HG03457 (cell line): Measurements from ENCODE around the gene HAUS3.

Source experiments
- ATAC-seq: cut with Tn5 transposase; IDR thresholded peaks from one replicate; pipeline ENCODE4 v1.9.1; 2021; ENCODE audit warnings: moderate number of reproducible peaks; ENCODE audit not compliant: unreplicated experiment

HAUS3 gene

DNA sequence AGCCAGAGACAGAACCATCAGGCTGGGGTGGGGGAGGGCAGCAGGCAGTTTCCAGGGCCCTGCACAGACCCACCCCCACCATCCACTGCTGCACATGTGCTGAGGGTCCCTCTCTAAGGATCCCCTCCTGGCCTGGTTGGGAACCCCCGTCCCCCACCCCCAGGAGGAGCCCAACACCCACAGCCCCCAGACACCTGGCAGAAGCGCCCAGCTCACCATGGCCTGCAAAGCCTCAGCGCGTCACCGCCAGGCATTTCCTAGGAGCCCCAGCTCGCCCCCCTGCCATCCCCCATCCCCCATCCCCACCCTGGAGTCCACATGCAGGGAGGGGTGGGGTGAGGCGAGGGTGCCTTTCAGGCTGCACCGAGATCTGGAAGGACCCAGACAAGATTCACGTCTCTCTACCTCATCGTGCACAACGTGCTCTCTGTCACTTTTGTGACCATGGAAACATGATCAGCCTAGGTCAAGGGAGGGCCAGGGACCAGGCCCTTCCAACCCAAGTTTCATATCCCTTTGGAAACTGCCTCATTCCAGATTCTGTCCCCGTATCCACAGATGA is 10.7 kb upstream of the HAUS3 start:
- no peak for ATAC-seq

- ATAC-seq: no peak
Measured at GRCh38 chr4:2251795-2252529, 10.0 kb upstream of the HAUS3 start.

GRCh38 chr4:2251073-2251794 is 9.3 kb upstream of the HAUS3 start:
- no peak for ATAC-seq

DNA sequence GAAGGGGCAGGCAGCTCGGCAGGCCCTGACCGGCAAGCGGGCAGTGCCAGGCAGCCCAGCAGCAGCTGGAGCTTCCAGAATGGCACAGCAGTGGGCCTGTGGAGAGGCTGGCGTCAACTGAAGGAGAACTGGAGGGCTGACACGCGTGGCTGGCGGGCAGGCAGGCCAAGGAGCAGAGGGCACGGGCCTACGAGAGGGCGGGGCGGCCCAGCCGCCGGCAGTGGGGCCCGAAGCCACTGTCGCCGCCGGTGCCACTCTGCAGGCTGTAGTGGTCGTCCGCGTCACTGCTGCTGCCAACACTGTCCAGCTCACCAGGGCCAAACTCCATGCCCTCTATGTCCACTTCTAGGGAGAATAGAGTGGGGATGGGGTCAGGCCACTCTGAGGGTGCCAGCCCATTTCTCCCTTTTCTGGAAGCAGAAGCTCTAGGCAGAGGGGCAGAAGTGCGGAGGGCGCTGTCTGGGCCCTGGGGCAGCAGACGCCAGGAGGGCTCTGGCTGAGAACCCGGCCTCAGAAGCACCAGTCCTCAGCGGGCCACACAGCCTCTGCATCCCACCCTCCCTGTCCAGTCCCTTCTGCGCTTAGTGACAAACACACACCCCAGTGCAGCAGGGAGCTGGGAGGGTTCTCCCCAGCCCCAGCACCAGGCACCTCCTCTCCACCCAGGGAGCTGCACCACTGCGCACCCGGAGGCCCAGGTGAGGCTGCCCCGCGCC is 8.6 kb upstream of the HAUS3 start:
- no peak for ATAC-seq

DNA sequence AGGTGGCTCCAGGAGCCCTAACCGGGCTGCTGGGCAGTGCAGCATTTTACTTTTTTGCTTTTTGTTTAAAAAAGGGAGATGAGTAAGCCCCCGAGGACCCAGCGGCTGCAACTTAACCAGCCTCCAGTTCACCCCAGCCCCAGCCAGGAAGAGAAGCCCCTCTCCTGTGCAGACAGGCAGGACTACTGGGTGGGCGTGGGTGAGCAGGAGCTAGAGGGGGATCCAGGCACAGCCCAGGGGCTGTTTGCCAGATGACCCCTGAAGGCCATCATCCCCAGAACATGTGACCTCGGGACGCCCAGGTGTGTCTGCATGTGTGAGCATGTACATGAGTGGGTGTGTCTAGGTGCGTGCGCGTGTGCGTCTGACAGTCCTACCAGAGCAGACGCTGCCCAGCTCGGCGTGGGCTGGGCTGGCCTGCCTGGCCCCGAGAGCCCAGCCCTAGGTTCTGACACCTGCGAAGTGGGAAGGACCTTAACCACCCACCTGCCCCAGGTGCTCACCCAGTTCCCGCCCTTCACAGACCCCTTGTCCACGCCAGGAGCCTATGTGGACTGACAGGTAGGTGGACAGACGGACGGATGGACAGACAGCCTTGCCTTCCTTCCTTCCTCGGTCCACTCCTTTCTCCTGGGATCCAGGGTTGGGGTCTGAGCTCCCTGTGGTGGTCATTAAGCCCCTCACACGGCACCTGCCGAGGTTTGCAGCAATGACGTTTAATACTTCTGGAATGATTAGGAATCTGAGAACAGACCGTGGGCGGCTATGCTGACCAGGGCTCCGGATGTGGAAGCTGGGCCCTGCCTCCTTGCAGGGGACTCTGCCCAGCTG is 7.8 kb upstream of the HAUS3 start:
- ATAC-seq: no peak

GRCh38 chr4:2248821-2249261 is 6.9 kb upstream of the HAUS3 start:
- no peak for ATAC-seq

DNA sequence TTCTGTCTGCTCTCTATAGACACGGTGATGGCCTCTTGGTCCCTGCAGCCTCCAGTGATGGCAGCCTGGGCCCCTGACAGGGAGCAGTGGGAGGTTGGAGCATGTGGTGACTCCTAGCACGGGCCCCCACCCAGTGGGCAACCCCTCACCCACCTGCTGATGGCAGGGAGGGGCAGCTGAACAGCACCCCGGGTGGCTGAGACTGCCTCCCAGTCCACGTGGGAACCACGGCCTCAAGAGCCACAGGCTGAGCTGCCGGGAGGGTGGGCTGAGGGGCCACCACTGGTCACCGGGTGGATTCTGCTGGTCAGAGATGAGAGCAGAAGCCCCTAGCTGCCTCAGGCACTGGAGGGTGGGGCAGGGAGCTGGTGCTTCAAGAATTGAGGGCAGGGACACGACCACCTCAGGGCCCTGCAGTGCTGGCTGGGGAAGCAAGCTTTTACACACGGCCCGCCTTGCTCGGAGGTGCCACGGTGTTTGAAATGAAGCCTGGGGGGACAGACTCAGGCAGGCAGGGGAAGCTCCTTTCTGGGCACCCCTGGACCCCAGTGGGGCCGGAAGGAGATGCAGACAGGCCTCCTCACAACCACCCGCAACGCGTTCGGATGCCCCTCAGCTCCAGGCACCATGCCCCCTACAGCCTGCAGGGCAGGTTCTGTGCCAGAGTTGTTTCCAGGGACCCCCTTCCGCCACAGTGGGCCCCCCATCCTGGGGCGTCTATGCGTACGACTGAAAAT is 6.3 kb upstream of the HAUS3 start:
- no peak for ATAC-seq

DNA sequence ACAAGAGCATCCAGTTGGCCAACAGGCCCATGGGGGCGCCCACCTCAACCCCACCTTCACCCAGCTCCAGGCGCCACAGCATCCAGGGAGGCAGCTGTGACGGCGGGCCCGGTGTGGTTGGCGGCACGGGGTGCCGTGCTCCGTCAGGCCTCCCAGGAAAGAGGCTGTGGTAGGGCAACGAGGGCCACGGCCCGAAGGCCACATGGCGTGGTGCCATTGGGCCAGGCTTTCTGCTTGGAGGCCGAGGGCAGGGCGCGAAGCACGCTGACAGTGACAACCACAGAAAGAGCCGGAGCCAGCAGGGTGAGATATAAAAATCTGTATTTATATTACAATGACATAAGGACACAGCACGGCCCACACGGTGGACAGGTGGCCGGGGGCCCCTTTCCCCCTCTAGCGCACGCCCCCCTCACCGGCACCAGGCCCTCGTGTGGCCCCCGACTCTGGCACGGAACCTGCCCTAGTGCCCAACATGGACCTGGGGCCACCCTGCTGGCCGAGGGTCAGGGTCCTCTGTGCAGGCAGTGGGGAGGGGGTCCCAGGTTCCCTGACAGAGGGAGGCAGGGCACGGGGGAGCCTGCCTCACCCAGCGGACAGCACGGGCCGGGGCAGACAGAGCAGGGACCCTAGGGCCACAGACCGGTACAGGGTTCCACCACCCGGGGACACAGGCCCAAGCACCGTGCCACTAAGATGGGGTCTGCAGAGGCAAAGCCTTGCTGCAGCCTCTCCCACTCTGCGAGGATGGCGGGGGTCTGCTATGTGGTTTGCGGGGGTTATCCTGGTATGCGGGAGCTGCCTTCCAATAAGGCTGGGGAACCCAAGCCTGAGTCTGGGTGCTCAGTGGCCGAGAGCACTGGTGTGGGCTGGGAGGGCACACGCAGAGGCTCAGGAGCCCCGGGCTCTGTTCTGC is 5.5 kb upstream of the HAUS3 start:
- ATAC-seq: no peak

- ATAC-seq: no peak
Measured at GRCh38 chr4:2246384-2247127, 4.6 kb upstream of the HAUS3 start.

- no peak for ATAC-seq
Measured at GRCh38 chr4:2245787-2246275, 3.9 kb upstream of the HAUS3 start.

- ATAC-seq: no peak
Measured at GRCh38 chr4:2245057-2245786, 3.3 kb upstream of the HAUS3 start.

DNA sequence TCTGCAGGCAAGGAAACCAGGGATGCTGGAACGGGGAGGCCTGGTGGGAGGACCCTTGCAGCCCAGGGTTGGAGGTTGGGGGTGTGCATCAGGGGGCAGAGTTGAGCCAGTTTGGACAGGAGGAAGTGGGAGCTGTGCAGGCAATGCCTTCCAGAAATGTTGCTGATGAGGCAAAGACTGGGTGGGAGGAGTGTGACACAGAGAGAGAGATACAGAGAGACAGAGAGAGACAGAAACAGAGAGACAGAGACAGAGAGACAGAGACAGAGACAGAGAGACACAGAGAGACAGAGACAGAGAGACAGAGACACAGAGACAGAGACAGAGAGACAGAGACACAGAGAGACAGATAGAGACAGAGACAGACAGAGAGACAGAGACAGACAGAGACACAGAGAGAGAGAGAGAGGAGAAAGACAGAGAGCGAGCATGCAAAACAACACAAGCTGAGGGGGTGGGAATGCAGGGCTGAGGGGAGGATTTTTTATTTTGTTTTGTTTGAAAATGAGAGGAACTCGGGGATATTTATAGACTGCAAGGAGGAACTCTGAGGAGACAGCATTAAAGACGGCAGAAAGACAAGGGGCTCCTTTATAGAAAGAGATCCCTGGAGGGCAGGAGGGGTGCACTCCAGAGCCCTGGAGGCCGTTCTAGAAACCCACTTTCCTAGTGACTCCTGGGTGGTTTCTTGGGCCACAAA is 1.9 kb upstream of the HAUS3 start:
- no peak for ATAC-seq

DNA sequence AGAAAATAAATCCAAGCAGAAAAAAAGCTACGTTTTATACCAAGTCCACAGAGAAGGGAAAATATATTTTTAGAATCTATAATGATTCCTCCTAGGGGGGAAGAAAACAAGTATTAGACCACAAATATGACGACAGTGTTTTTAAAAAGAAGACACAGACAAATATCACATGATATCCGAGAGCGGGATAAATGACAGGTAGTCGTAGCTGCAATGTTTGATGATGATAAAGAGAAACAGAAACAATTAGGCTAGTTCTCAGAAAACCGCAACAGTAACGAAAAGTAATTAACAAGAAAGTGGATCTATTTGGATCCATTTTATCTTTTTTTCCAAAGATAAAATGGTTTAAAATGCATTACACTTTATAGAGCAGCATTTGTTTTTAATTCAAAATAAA is 918 bp downstream of the HAUS3 start:
- ATAC-seq: no peak

GRCh38 chr4:2236944-2237666 is 4.8 kb downstream of the HAUS3 start:
- no peak for ATAC-seq

DNA sequence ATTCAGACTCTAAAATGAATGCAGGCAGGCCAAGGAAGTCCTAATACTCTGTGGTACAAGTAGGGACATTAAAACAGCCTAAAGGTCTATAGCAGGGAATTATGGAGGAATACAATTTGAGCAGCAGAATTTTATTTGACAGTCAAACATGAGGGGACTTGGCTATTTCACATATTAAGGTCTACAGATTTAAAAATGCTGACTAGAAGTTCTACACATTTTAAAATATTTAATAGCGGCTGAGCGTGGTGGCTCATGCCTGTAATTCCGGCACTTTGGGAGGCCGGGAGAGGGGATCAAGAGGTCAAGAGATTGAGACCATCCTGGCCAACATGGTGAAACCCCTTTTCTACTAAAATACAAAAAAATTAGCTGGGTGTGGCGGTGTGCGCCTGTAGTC is 10.8 kb downstream of the HAUS3 start:
- no peak for ATAC-seq

DNA sequence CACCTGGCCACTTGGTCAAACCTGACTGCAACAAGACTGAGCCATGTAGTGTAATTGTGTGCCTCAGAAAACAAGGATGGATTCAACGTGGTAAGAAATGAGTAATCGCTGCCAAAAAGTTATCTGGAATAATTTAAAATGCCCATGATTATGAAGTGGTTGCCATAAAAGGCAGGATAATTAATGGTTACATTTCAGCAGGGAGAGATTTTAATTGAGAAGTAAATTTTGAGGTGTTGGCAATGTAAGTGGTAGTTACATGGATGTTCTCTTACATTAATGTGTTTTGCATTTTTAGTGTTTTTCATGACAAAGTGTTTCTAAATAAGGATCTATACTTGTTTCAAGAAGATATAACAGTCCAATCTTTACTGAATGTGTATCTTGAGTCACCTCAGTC is 15.7 kb downstream of the HAUS3 start:
- ATAC-seq: no peak
